ENCODE measurements around the gene RPL23.

- no peak for TF ChIP-seq POLR2A (IDR thresholded peaks at IDR 0.05; ENCODE audit: low read length)
- TF ChIP-seq GATA1 (IDR thresholded peaks at IDR 0.05; ENCODE audit: low read depth, low read length), result no peak
Measured at GRCh38 chr17:38861399-38861843, 7.9 kb upstream of the RPL23 start.

All from erythroblast (primary cell).